ENCODE measurements around the gene AMPD2.

AMPD2 gene

GRCh38 chr1:109629372-109630030, 9.9 kb downstream of the AMPD2 start:
- H4K20me1 ChIP-seq (ENCODE audit: control insufficient read depth, insufficient read depth, low read depth, low read length): no peaks in the 10 kb centered on the region
- peaks cover 10% of the 10 kb centered on the region for H3K79me2 ChIP-seq (ENCODE audit: control insufficient read depth, low read length)
- H3K27ac ChIP-seq (ENCODE audit: low read depth, low read length): no peak overlapping the region
- no peaks in the 10 kb centered on the region for H3K27me3 ChIP-seq (ENCODE audit: control insufficient read depth, low read length)
- no peaks in the 10 kb centered on the region for H3K9me3 ChIP-seq (ENCODE audit: control insufficient read depth, insufficient read depth, low read length)
- H3K36me3 ChIP-seq (ENCODE audit: control insufficient read depth, low read length): peaks cover 49% of the 10 kb centered on the region
- H3F3A ChIP-seq (ENCODE audit: control insufficient read depth, insufficient read depth): peaks cover 3% of the 10 kb centered on the region; the same call in 1 of the 2 replicates
- H3K4me3 ChIP-seq (ENCODE audit: low read length): no peak overlapping the region
- peaks cover 10% of the 10 kb centered on the region for H3K4me1 ChIP-seq (ENCODE audit: control insufficient read depth, low read length)
- no peak overlapping the region for H3K4me2 ChIP-seq (ENCODE audit: low read length)
- TF ChIP-seq EZH2phosphoT487 (IDR thresholded peaks at IDR 0.05; ENCODE audit: borderline replicate concordance, low read length) (no peak), CTCF (IDR thresholded peaks at IDR 0.05; ENCODE audit: low read depth, low read length, poor library complexity, severe bottlenecking) (no peak)
- H3K9me2 ChIP-seq (replicated peaks; ENCODE audit: control insufficient read depth, low read length): no peaks in the 10 kb centered on the region

- no peak overlapping the region for H3K4me2 ChIP-seq (ENCODE audit: low read length)
Measured at GRCh38 chr1:109630081-109630897, 10.7 kb downstream of the AMPD2 start.

GRCh38 chr1:109630898-109631512, 11.4 kb downstream of the AMPD2 start:
- Histone ChIP-seq H3K79me2 (ENCODE audit: control insufficient read depth, low read length) (no peaks in the 10 kb centered on the region), H3K4me1 (ENCODE audit: control insufficient read depth, low read length) (0 out of 2 replicates have a peak, but pooled peaks cover 3% of the 10 kb centered on the region), H3K4me3 (ENCODE audit: low read length) (no peak overlapping the region), H3K36me3 (ENCODE audit: control insufficient read depth, low read length) (peaks cover 47% of the 10 kb centered on the region), H3K27me3 (ENCODE audit: control insufficient read depth, low read length) (no peaks in the 10 kb centered on the region), H4K20me1 (ENCODE audit: control insufficient read depth, insufficient read depth, low read depth, low read length) (no peaks in the 10 kb centered on the region), H3K27ac (ENCODE audit: low read depth, low read length) (no peak overlapping the region), H3K9me2 (replicated peaks; ENCODE audit: control insufficient read depth, low read length) (no peaks in the 10 kb centered on the region), H3K9me3 (ENCODE audit: control insufficient read depth, insufficient read depth, low read length) (no peaks in the 10 kb centered on the region), H3K4me2 (ENCODE audit: low read length) (no peak overlapping the region), H3F3A (ENCODE audit: control insufficient read depth, insufficient read depth) (peaks cover 3% of the 10 kb centered on the region; the same call in 1 of the 2 replicates)
- peak; percentile 4 for TF ChIP-seq CTCF (IDR thresholded peaks at IDR 0.05; ENCODE audit: low read depth, low read length, poor library complexity, severe bottlenecking)
- no peak for TF ChIP-seq EZH2phosphoT487 (IDR thresholded peaks at IDR 0.05; ENCODE audit: borderline replicate concordance, low read length)

More at GRCh38 chr1:109630081-109630897, 10.7 kb downstream of the AMPD2 start:
- H3K4me3 ChIP-seq (ENCODE audit: low read length): no peak overlapping the region
- no peaks in the 10 kb centered on the region for H3K9me3 ChIP-seq (ENCODE audit: control insufficient read depth, insufficient read depth, low read length)
- no peak overlapping the region for H3K27ac ChIP-seq (ENCODE audit: low read depth, low read length)
- H3K9me2 ChIP-seq (replicated peaks; ENCODE audit: control insufficient read depth, low read length): no peaks in the 10 kb centered on the region
- peaks cover 3% of the 10 kb centered on the region; the same call in 1 of the 2 replicates for H3K4me1 ChIP-seq (ENCODE audit: control insufficient read depth, low read length)
- peaks cover 2% of the 10 kb centered on the region; the same call in 1 of the 2 replicates for H3K79me2 ChIP-seq (ENCODE audit: control insufficient read depth, low read length)
- peaks cover 3% of the 10 kb centered on the region; the same call in 1 of the 2 replicates for H3F3A ChIP-seq (ENCODE audit: control insufficient read depth, insufficient read depth)
- peaks cover 49% of the 10 kb centered on the region for H3K36me3 ChIP-seq (ENCODE audit: control insufficient read depth, low read length)
- no peaks in the 10 kb centered on the region for H4K20me1 ChIP-seq (ENCODE audit: control insufficient read depth, insufficient read depth, low read depth, low read length)
- H3K27me3 ChIP-seq (ENCODE audit: control insufficient read depth, low read length): no peaks in the 10 kb centered on the region
- TF ChIP-seq CTCF (IDR thresholded peaks at IDR 0.05; ENCODE audit: low read depth, low read length, poor library complexity, severe bottlenecking): peak; percentile 13
- no peak for TF ChIP-seq EZH2phosphoT487 (IDR thresholded peaks at IDR 0.05; ENCODE audit: borderline replicate concordance, low read length)

All from DOHH2 (cell line).